HepG2 (cell line): ENCODE measurements around the gene MAP2K2. TPM values are rescaled to one million over a fixed set of nuclear protein-coding genes. Genes with fewer than 3 reads are reported as not detected.

Source experiments
- ATAC-seq: fragments of 200-7000 bp; cut with Tn5 transposase; 3 replicates; pipeline ENCODE4 v1.9.1; 2020; ENCODE audit warnings: mild to moderate bottlenecking, moderate library complexity
- BruUV-seq: library from RNA; stranded (reverse); fragments of 400-500 nt; replicated peaks from 2 replicates; lab custom pipeline; 2021; lab: Mats Ljungman, UMichigan
- CTCF ChIA-PET: fragments of 300-600 bp; formaldehyde crosslinking; extraction: SDS; loops from one replicate; lab custom pipeline; 2021; ENCODE audit warnings: low total read pairs, inconsistent platforms, low intra/inter-chr PET ratio; lab: Yijun Ruan, JAX
- POLR2A ChIA-PET: fragments of 350-600 bp; sonication (Branson Sonifier 250); formaldehyde crosslinking; loops from one replicate; lab custom pipeline; 2020; ENCODE audit warnings: antibody characterized with exemption, inconsistent platforms; lab: Yijun Ruan, JAX
- DNase-seq: peaks from one replicate; pipeline ENCODE4 v3.0.0-alpha.2; 2015; ENCODE audit warnings: low spot score
- FAIRE-seq: peaks from 3 replicates; lab custom pipeline; 2011; peaks lifted over from hg19 to GRCh38; lab: Jason Lieb, UNC
- H2AFZ ChIP-seq: one replicate; pipeline ENCODE4 v1.6.1; 2011; ENCODE audit warnings: low read length, inconsistent platforms
- H3K27ac ChIP-seq: fragments of 300-600 bp; 3 replicates; pipeline ENCODE4 v1.8.0; 2011; ENCODE audit warnings: mixed run types, mild to moderate bottlenecking, mixed read lengths, low read length, inconsistent platforms; ENCODE audit not compliant: insufficient read depth; ENCODE audit errors: extremely low read length
- H3K27me3 ChIP-seq, 2 experiments: fragments of 200-600 bp in 1 of 2; 2 replicates in 1 of 2; 3 replicates in 1 of 2; pipeline versions ENCODE4 v1.6.0 to v1.8.0; 2011; ENCODE audit warnings: low read length in 2 of 2, mild to moderate bottlenecking in 2 of 2, moderate library complexity in 2 of 2, inconsistent platforms in 1 of 2; ENCODE audit not compliant: insufficient read depth in 2 of 2, control insufficient read depth in 1 of 2
- H3K36me3 ChIP-seq, 2 experiments: fragments of 200-600 bp in 1 of 2; replicated peaks in 1 of 2; 2 replicates in 1 of 2; 3 replicates in 1 of 2; pipeline versions ENCODE4 v1.5.1 to v1.8.0; 2011; ENCODE audit warnings: low read length in 2 of 2, inconsistent platforms in 1 of 2; ENCODE audit not compliant: insufficient read depth in 2 of 2, control insufficient read depth in 1 of 2
- H3K4me1 ChIP-seq: 2 replicates; pipeline ENCODE4 v1.5.1; 2012; ENCODE audit warnings: low read length, inconsistent platforms; ENCODE audit not compliant: insufficient read depth
- H3K4me2 ChIP-seq: 2 replicates; pipeline ENCODE4 v1.6.0; 2011; ENCODE audit warnings: low read depth, low read length, inconsistent platforms
- H3K4me3 ChIP-seq, 3 experiments: fragments of 200-600 bp in 1 of 3; sonication (generic), shearing (Covaris generic) in 1 of 3; replicated peaks in 1 of 3; 2 replicates each; pipeline ENCODE4 v1.5.1; 2011 to 2016; ENCODE audit warnings: low read length in 3 of 3, inconsistent platforms in 2 of 3, low read depth in 2 of 3, mild to moderate bottlenecking in 2 of 3, control low read depth in 1 of 3, mixed read lengths in 1 of 3; ENCODE audit not compliant: insufficient read depth in 1 of 3
- H3K79me2 ChIP-seq: one replicate; pipeline ENCODE4 v1.6.1; 2011; ENCODE audit warnings: low read length, inconsistent platforms; ENCODE audit not compliant: insufficient read depth
- H3K9ac ChIP-seq: 2 replicates; pipeline ENCODE4 v1.6.0; 2011; ENCODE audit warnings: mild to moderate bottlenecking, low read depth, low read length, inconsistent platforms; ENCODE audit not compliant: insufficient read depth
- H3K9me3 ChIP-seq: 2 replicates; pipeline ENCODE4 v1.5.1; 2012; ENCODE audit warnings: mild to moderate bottlenecking, low read length
- H4K20me1 ChIP-seq: 2 replicates; pipeline ENCODE4 v1.6.0; 2011; ENCODE audit warnings: inconsistent platforms, mild to moderate bottlenecking, low read length, moderate library complexity; ENCODE audit not compliant: insufficient read depth
- BORCS8-MEF2B ChIP-seq: sonication (generic); formaldehyde crosslinking; IDR thresholded peaks from 2 replicates; pipeline ENCODE4 v1.8.0; 2022; ENCODE audit warnings: mild to moderate bottlenecking, missing genetic modification reagents
- CEBPB ChIP-seq: IDR thresholded peaks from 2 replicates; pipeline ENCODE4 v1.6.1; 2011; ENCODE audit warnings: low read depth, low read length, improper control_type of control experiment, borderline replicate concordance
- CEBPG ChIP-seq: IDR thresholded peaks from 2 replicates; pipeline ENCODE4 v1.6.1; 2016
- CHD4 ChIP-seq: fragments of 200-600 bp; sonication (generic); IDR thresholded peaks from 2 replicates; pipeline ENCODE4 v1.7.0; 2017; ENCODE audit warnings: mild to moderate bottlenecking, low read length, borderline replicate concordance
- FOSL2 ChIP-seq: sonication (generic); formaldehyde crosslinking; IDR thresholded peaks from 2 replicates; pipeline ENCODE4 v1.4.0; 2020; ENCODE audit warnings: missing genetic modification reagents
- KLF12 ChIP-seq: sonication (generic); formaldehyde crosslinking; IDR thresholded peaks from 2 replicates; pipeline ENCODE4 v1.4.0; 2020; ENCODE audit warnings: missing genetic modification reagents, borderline replicate concordance
- MED1 ChIP-seq: sonication (generic); formaldehyde crosslinking; IDR thresholded peaks from 2 replicates; pipeline ENCODE4 v1.4.0; 2020; ENCODE audit warnings: missing genetic modification reagents
- MTA1 ChIP-seq: sonication (generic); formaldehyde crosslinking; IDR thresholded peaks from 2 replicates; pipeline ENCODE4 v1.4.0; 2020; ENCODE audit warnings: missing genetic modification reagents, mild to moderate bottlenecking, borderline replicate concordance
- NFIC ChIP-seq: IDR thresholded peaks from 2 replicates; pipeline ENCODE4 v1.6.1; 2012; ENCODE audit warnings: mild to moderate bottlenecking, low read length, inconsistent platforms
- RFXANK ChIP-seq: IDR thresholded peaks from 2 replicates; pipeline ENCODE4 v1.6.1; 2016
- SALL1 ChIP-seq: sonication (generic); formaldehyde crosslinking; IDR thresholded peaks from 2 replicates; pipeline ENCODE4 v1.8.0; 2022; ENCODE audit warnings: mild to moderate bottlenecking, missing genetic modification reagents
- TCF12 ChIP-seq, 2 experiments: fragments of 450-650 bp in 1 of 2; sonication (generic) in 1 of 2; formaldehyde crosslinking in 1 of 2; IDR thresholded peaks; 2 replicates each; pipeline versions ENCODE4 v1.6.1 to v1.8.0; 2017 to 2022; ENCODE audit warnings: antibody characterized with exemption in 1 of 2, mild to moderate bottlenecking in 1 of 2, missing genetic modification reagents in 1 of 2, moderate library complexity in 1 of 2
- ZNF10 ChIP-seq: sonication (generic); formaldehyde crosslinking; IDR thresholded peaks from 2 replicates; pipeline ENCODE4 v1.4.0; 2020; ENCODE audit warnings: mild to moderate bottlenecking, low read depth, missing genetic modification reagents, borderline replicate concordance
- ZNF460 ChIP-seq: sonication (generic); formaldehyde crosslinking; IDR thresholded peaks from 2 replicates; pipeline ENCODE4 v1.5.1; 2020; ENCODE audit warnings: missing genetic modification reagents, mild to moderate bottlenecking, borderline replicate concordance
- ZNF607 ChIP-seq: sonication (generic); formaldehyde crosslinking; IDR thresholded peaks from 2 replicates; pipeline ENCODE4 v1.5.1; 2020; ENCODE audit warnings: missing genetic modification reagents, mild to moderate bottlenecking, borderline replicate concordance
- ZNF839 ChIP-seq: sonication (generic); formaldehyde crosslinking; IDR thresholded peaks from 2 replicates; pipeline ENCODE4 v1.4.0; 2020; ENCODE audit warnings: missing genetic modification reagents, mild to moderate bottlenecking, borderline replicate concordance
- WGBS: methylation state at CpG from one replicate; pipeline ENCODE4 v1.1.6; 2017; ENCODE audit warnings: low lambda C conversion rate; 5-methylcytosine and 5-hydroxymethylcytosine counted together
- in situ Hi-C: cut with HindIII; loops from 2 replicates; pipeline ENCODE4 v1.10.0; 2017; ENCODE audit warnings: low pct_unique_long_range_greater_than_20kb; ENCODE audit not compliant: extremely low pct_ligation_motif_present
- intact Hi-C: fragments of 100-400 bp; cut with micrococcal nuclease; formaldehyde crosslinking; loops from one replicate; pipeline ENCODE4 v1.10.0; 2022; ENCODE audit not compliant: unreplicated experiment
- polyA plus RNA-seq, 8 experiments: library from polyadenylated mRNA; depleted of rRNA in 3 of 8; stranded (reverse) in 7 of 8; unstranded in 1 of 8; fragments of >200 nt; fragmentation: Illumina TruSeq in 4 of 8; extraction: Trizol in 4 of 8; gene quantifications; 2 replicates each; pipeline versions ENCODE4 v1.2.1 to v1.2.3, GENCODE V29; 2011 to 2016; ENCODE audit warnings: low read depth in 4 of 8, missing spikeins in 1 of 8, mixed read lengths in 1 of 8; ENCODE audit not compliant: insufficient read depth in 1 of 8
- total RNA-seq, 5 experiments: library from RNA; depleted of rRNA; stranded (reverse); fragments of >200 nt; fragmentation: Illumina TruSeq; extraction: Trizol; gene quantifications; 2 replicates each; pipeline ENCODE4 v1.2.3, GENCODE V29; 2016; ENCODE audit warnings: low read depth in 1 of 5
- TF ChIP-seq, protein P1 (sequence below): sonication (generic); formaldehyde crosslinking; IDR thresholded peaks from 2 replicates; pipeline ENCODE4 v1.5.0; 2020; ENCODE audit warnings: missing genetic modification reagents, mild to moderate bottlenecking, borderline replicate concordance
- TF ChIP-seq, protein P2 (sequence below): IDR thresholded peaks from 2 replicates; pipeline ENCODE4 v1.6.1; 2016; ENCODE audit warnings: missing genetic modification reagents, missing compliant biosample characterization

The MAP2K2 gene
- total and polyA plus RNA-seq, 2 of the 13 experiments (the other 11 are each of a cell fraction or from before 2014, with no cell fraction given), result 70.3 to 80.9 TPM

DNA sequence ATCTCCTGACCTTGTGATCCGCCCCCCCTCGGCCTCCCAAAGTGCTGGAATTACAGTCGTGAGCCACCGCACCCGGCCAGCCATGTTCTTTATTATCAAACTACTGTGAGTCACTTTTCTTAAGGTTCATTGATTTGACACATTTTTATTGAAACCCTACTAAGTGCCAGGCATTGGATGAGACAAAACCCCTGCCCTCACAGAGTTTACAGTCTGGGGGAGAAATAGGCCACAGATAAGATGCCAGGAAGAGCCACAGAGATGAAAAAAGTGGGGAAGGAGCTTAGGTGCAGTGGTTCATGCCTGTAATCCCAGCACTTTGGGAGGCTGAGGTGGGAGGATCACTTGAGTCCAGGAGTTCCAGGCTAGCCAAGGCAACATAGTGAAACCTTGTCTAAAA lies 14.5 kb upstream of the MAP2K2 start (continued):
- TF ChIP-seq ZNF839 (CRISPR knock-in tag) (no peak), RFXANK (CRISPR knock-in tag) (no peak), ZNF460 (CRISPR knock-in tag) (peak; percentile 26; the same call in 1 of the 2 replicates)
- TF ChIP-seq, protein P1, sequence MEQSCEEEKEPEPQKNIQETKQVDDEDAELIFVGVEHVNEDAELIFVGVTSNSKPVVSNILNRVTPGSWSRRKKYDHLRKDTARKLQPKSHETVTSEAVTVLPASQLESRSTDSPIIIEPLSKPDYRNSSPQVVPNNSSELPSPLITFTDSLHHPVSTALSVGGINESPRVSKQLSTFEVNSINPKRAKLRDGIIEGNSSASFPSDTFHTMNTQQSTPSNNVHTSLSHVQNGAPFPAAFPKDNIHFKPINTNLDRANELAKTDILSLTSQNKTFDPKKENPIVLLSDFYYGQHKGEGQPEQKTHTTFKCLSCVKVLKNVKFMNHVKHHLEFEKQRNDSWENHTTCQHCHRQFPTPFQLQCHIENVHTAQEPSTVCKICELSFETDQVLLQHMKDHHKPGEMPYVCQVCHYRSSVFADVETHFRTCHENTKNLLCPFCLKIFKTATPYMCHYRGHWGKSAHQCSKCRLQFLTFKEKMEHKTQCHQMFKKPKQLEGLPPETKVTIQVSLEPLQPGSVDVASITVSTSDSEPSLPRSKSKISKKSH (CRISPR knock-in tag), result no peak

DNA sequence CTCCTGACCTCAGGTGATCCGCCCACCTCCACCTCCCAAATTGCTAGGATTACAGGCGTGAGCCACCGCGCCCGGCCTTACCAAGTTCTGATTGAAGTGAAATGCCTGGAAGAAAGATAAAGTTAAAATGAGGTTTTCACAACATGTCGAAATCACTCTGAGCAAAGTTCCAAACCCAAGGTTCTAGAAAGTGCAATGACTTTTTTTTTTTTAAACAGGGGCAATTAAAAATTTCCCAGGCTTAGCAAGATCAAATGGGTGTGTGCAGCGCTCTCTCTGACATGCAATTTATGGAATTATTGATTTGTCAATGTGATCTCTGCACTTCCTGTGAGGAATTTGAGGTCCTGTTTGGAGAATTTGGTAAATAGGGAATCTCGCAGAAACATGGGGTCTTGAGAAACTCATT lies 12.8 kb upstream of the MAP2K2 start:
- Histone ChIP-seq H3K27me3 (no peaks in the 10 kb centered on the region), H3K4me2 (peak overlapping the region; percentile 59), H4K20me1 (no peaks in the 10 kb centered on the region), H3K4me1 (peaks cover 58% of the 10 kb centered on the region), H3K36me3 (no peaks in the 10 kb centered on the region), H3K4me3 (peak overlapping the region in 1 of 3 experiments; percentile 11; a peak in 1 of 6 replicates), H3K9me3 (no peaks in the 10 kb centered on the region), H3K27ac (peak overlapping the region; percentile 29), H3K79me2 (no peaks in the 10 kb centered on the region), H2AFZ (peak overlapping the region; percentile 19), H3K9ac (no peak overlapping the region)
- no TSS peak for BruUV-seq
- in situ Hi-C loops (no loop called here), intact Hi-C loops (loop anchor here (10.0 kb wide), 1 partner anchor 132 kb away; the partner anchor contains the start of gene PIAS4)
- ChIA-PET POLR2A (interaction anchor here (1.4 to 1.7 kb wide), 2 partner anchors 12 to 16 kb away, joined by 3 to 9 read pairs; partner anchors contain the start of gene CREB3L3), CTCF (no interaction called here)
- ATAC-seq, result no peak
- WGBS, result 2% methylated on average over 8 of the region's 8 CpGs
- peak; percentile 54 for DNase-seq
- no peak for FAIRE-seq
- TF ChIP-seq NFIC, result peak; percentile 34; the same call in 1 of the 2 replicates
- TF ChIP-seq ZNF607 (CRISPR knock-in tag), result no peak
- TF ChIP-seq BORCS8-MEF2B (CRISPR knock-in tag), result no peak
- TF ChIP-seq MED1 (CRISPR knock-in tag), result 0 out of 2 replicates have a peak, but pooled peaks have one; percentile 16
- peak; percentile 37; the same call in 1 of the 2 replicates for TF ChIP-seq SALL1
- TF ChIP-seq CEBPG (CRISPR knock-in tag), result 0 out of 2 replicates have a peak, but pooled peaks have one; percentile 40
- TF ChIP-seq TCF12 (IDR thresholded peaks at IDR 0.05), result no peak
- TF ChIP-seq TCF12 (CRISPR knock-in tag; IDR thresholded peaks at IDR 0.05), result no peak
- TF ChIP-seq CEBPB, result peak; percentile 47; the same call in 1 of the 2 replicates
- TF ChIP-seq MTA1, result no peak
- no peak for TF ChIP-seq ZNF10 (CRISPR knock-in tag)
- TF ChIP-seq KLF12 (CRISPR knock-in tag), result no peak
- TF ChIP-seq, protein P2, sequence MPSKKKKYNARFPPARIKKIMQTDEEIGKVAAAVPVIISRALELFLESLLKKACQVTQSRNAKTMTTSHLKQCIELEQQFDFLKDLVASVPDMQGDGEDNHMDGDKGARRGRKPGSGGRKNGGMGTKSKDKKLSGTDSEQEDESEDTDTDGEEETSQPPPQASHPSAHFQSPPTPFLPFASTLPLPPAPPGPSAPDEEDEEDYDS (CRISPR knock-in tag), result 0 out of 2 replicates have a peak, but pooled peaks have one; percentile 11
- 0 out of 2 replicates have a peak, but pooled peaks have one; percentile 12 for TF ChIP-seq CHD4
- TF ChIP-seq FOSL2 (CRISPR knock-in tag), result 0 out of 2 replicates have a peak, but pooled peaks have one; percentile 8
